HG03097 (cell line): ENCODE results near the gene PRRT3.
A peak's percentile ranks its signal among the peaks of the same experiment; 100 is the strongest.
"Not testable (repeated sequence)": the region's sequence is repeated elsewhere in the genome, so short reads cannot be mapped to it uniquely, and the experiment has no call there.

Experiments used
- ATAC-seq: cut with Tn5 transposase; IDR thresholded peaks from one replicate; pipeline ENCODE4 v1.9.1; 2021; ENCODE audit not compliant: unreplicated experiment, low FRiP score

PRRT3 gene

GRCh38 chr3:9947025-9947995, 4.9 kb downstream of the PRRT3 start:
- no peak for ATAC-seq

DNA sequence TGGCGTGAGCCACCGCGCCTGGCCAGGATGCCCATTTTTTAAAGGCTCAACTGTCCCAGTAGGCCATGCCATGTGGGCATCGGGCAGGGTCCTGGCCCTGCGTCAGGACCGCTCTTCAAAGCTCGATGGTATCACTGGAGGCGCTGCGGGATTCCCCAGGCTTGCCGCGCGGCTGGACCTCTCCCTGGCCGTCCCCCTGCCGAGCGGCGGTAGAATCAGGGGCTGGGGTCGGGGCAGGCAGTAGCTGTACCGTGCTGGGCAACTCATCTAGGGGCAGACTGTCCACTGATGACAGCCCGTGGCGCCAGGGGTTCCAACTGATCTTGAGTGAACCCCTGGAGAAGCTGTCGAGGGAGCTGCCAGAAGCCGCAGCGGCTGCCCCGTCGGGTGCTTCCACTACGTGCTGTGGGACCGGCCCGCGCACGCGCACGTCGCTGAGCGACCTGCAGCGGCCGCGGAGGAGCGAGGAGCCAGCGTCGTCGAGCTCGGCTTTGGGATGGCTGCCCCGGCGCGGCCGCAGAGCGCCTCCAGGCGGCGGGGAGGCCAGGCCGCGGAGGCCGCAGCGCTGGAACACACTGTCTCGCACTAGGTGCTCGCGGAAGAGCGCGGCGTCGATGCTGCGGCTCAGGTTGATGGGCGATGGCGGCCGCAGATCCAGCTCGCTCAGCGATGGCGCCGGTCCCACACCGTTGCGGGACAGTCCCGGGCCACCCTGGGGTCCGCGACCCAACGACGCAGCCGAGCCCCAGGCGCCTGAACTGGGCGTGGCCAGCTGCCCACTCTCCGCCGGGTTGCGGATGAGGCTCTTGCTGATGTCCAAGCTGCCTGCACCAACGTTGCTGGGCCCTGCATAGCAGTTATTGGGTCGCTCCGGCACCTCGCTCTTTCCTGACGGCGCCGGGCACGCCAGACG, 5.8 kb downstream of the PRRT3 start:
- no peak for ATAC-seq

DNA sequence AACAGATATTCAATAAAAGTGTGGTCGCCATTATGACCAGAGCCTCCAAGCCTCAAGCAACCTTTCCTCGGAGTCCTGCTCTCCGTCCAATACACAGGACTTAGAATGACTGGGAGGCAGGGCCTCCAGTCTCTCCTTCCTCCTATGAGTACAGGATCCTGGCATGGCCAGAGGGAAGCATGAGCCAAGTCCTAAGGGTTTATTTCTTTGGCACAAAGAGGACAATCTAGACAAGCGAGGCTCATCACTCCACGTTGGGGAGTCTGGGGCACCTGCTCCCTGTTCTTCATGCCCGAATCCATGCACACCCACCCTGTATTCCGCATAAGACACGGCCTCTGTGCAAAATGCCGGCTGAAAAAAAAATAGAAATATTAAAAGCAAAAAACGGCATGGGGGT, 6.8 kb downstream of the PRRT3 start:
- ATAC-seq, result no peak

DNA sequence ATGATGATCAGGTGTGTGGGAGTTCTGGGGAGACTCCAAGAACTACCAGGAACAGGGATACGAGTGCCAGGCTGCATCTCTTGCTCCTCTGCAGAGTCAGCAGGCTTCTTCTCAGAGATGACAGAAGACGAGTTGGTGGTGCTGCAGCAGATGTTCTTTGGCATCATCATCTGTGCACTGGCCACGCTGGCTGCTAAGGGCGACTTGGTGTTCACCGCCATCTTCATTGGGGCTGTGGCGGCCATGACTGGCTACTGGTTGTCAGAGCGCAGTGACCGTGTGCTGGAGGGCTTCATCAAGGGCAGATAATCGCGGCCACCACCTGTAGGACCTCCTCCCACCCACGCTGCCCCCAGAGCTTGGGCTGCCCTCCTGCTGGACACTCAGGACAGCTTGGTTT, 7.9 kb downstream of the PRRT3 start:
- no peak for ATAC-seq

DNA sequence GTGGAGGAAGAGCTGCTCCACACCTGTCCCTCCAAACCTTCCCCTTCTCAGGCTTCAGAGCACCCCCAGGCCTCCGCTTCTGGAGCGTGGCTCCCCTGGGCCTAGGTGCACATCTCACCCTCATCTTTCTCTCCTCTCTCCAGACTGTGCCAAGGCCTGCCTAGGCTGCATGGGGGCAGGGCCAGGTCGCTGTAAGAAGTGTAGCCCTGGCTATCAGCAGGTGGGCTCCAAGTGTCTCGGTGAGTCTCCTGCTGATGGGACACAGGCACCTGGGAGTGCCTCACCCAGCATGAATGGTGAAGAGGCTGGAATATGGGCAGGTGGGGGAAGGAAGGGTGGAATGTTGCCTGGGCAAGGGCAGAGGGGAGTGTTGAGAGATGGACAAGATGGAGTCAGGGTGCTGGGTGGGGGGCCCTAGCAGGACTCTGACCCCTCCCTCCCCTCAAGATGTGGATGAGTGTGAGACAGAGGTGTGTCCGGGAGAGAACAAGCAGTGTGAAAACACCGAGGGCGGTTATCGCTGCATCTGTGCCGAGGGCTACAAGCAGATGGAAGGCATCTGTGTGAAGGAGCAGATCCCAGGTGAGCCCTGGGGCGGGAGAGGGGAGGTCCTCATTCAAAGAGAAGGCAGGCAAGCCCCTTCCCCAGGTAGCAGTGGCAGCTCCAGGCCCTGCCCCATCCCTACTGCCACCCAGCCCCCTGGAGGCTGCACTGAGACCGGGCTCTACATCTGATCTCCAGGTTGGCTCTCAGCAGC, 9.1 kb downstream of the PRRT3 start:
- ATAC-seq, result no peak

- no peak for ATAC-seq
Measured at GRCh38 chr3:9942164-9942563, 10.0 kb downstream of the PRRT3 start.

DNA sequence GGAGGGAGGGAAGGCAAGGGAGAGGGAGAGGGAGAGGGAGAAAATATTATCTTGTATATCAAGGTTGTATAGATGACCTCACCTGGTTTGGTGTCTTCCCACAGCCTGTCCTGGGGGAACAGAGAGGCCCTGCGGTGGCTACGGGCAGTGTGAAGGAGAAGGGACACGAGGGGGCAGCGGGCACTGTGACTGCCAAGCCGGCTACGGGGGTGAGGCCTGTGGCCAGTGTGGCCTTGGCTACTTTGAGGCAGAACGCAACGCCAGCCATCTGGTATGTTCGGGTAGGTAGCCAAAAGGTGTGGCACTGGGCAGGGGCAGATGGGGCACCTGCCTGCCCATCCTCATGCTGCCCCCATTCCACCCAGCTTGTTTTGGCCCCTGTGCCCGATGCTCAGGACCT, 11.5 kb downstream of the PRRT3 start:
- ATAC-seq, result no peak

DNA sequence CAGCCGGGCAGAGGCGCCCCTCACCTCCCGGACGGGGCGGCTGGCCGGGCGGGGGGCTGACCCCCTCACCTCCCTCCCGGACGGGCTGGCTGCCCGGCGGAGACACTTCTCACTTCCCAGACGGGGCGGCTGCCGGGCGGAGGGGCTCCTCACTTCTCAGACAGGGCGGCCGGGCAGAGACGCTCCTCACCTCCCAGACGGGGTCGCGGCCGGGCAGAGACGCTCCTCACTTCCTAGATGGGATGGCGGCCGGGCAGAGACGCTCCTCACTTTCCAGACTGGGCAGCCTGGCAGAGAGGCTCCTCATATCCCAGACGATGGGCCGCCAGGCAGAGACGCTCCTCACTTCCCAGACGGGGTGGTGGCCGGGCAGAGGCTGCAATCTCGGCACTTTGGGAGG, 12.3 kb downstream of the PRRT3 start:
- not testable (repeated sequence) for ATAC-seq

DNA sequence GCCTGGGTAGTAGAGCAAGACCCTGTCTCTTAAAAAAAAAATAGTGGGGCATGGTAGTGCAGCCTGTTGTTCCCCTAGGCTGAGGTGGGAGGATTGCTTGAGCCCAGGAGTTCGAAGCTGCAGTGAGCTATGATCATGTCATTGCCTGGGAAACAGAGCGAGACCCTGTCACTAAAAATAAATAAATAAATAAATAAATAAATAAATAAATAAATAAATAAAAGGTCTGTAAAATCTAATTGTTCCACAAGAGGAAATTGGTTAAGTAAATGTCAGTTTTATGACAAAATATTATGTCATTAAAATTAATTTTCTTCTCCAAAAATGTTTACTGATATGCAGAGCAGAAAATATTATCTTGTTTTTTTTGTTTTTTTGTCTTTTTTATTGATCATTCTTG, 13.2 kb downstream of the PRRT3 start:
- ATAC-seq, result no peak

DNA sequence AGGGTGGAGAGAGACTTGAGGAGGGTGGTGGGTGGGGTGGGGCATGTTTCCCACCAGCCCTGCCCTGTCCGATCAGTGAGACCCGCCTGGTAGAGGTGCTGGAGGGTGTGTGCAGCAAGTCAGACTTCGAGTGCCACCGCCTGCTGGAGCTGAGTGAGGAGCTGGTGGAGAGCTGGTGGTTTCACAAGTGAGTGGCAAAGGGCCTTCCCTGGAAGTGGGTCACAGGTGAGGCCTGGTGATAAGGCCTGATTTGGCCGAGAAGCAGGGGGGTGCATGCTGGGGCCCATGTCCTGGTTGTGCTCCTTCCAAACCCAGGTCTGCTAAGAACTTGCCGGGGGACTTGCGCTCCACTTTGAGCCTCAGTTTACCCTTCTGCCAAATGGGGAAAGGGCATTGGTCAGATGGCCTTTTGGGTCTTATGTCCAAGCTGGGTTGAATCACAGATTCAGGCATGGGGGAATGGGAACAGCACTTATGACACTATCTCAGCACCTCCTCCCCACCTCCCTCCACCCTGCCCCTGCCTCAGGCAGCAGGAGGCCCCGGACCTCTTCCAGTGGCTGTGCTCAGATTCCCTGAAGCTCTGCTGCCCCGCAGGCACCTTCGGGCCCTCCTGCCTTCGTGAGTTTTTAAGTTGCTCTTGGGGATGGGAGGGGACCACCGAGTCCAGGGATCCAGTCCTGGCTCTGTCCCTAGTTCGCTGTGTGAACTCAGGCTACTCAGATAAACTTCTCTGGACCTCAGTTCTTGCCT, 14.5 kb downstream of the PRRT3 start:
- ATAC-seq, result no peak

- no peak for ATAC-seq
Measured at GRCh38 chr3:9935966-9936510, 16.2 kb downstream of the PRRT3 start.

- ATAC-seq, result no peak
Measured at GRCh38 chr3:9934993-9935392, 17.2 kb downstream of the PRRT3 start.

DNA sequence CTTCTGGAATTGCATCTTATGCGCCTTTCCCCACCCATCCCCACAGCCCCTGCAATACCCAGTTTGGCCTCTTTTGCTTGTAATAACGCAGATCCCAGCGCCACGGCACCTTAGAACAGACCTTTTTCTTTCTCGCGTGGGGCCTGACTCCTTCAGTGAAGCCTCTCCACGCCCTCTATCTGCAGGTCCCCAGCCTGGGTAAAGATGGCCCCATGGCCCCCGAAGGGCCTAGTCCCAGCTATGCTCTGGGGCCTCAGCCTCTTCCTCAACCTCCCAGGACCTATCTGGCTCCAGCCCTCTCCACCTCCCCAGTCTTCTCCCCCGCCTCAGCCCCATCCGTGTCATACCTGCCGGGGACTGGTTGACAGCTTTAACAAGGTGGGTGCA, 18.0 kb downstream of the PRRT3 start:
- no peak for ATAC-seq

GRCh38 chr3:9933561-9934234, 18.5 kb downstream of the PRRT3 start, which contains the start of gene CRELD1:
Gene CRELD1 (plus strand): TSS chr3:9933834. CDS start chr3:9934439, 605 bp downstream.
- ATAC-seq, result peak; percentile 84

DNA sequence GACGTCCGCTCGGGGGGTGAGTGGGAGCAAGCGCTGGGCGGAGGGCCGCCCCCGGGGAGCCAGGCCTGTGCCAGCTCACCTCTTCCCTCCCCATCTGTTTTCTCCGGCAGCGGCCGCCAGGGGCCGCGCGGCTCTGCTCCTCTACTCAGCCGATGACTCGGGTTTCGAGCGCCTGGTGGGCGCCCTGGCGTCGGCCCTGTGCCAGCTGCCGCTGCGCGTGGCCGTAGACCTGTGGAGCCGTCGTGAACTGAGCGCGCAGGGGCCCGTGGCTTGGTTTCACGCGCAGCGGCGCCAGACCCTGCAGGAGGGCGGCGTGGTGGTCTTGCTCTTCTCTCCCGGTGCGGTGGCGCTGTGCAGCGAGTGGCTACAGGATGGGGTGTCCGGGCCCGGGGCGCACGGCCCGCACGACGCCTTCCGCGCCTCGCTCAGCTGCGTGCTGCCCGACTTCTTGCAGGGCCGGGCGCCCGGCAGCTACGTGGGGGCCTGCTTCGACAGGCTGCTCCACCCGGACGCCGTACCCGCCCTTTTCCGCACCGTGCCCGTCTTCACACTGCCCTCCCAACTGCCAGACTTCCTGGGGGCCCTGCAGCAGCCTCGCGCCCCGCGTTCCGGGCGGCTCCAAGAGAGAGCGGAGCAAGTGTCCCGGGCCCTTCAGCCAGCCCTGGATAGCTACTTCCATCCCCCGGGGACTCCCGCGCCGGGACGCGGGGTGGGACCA, 19.2 kb downstream of the PRRT3 start:
- ATAC-seq, result peak; percentile 60

DNA sequence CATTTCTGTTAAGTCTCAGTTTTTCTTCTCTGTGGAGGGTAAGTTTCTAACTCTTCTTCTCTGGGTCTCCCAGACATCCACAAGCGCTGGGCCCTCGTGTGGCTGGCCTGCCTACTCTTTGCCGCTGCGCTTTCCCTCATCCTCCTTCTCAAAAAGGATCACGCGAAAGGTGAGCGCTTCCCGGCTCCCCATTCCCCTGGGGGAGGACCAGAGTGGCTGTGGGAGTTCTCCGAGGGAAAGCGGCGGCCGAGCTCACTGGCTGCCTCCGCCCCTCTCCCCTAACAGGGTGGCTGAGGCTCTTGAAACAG, 19.7 kb downstream of the PRRT3 start:
- ATAC-seq, result no peak

DNA sequence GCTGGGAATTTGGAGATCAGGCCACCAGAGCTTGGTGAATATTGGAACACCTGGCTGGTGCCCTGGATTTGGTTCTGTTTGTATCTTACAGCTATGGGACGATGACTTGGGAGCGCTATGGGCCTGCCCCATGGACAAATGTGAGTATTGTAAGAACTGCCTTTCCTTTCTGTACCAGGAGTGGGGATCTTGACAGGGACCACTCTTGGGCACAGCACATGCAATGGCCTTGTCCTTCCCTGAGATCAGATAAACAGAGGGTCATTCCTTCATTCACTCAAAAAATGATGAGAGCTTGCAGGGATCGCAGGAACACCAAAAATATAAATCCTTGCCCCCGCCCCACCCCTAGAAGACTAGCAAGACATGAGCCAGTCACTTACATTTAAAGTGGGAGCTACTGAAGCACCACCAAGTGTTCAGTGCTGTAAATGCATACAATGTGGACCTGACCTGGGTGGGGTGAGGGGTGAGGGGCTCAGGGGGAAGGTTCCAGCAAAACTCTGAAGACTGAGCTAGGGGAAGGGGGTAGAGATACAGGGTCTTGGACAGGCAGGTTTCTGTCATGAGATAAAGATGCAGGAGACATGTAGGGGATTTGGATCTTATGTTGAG, 21.3 kb downstream of the PRRT3 start:
- ATAC-seq, result no peak

GRCh38 chr3:9928158-9928557, 24.1 kb downstream of the PRRT3 start:
- no peak for ATAC-seq
